Neutrophil (primary cell): ENCODE data around the gene SLC6A12.

ENCODE experiments used
- H3K27ac ChIP-seq: fragments of 200-600 bp; sonication (generic); 2 replicates; pipeline ENCODE4 v1.5.1; 2016; ENCODE audit warnings: mild to moderate bottlenecking, moderate library complexity
- H3K27me3 ChIP-seq: fragments of 200-600 bp; sonication (generic); 2 replicates; pipeline ENCODE4 v1.6.0; 2016; ENCODE audit warnings: mild to moderate bottlenecking
- H3K36me3 ChIP-seq: fragments of 200-600 bp; sonication (generic); 2 replicates; pipeline ENCODE4 v1.5.1; 2017
- H3K4me1 ChIP-seq, 2 experiments: fragments of 200-600 bp in 1 of 2; sonication (generic) in 1 of 2; 1 replicate in 1 of 2; 2 replicates in 1 of 2; pipeline versions ENCODE4 v1.5.1 to v1.6.1; 2013 to 2016; ENCODE audit warnings: low read depth in 1 of 2, low read length in 1 of 2, mild to moderate bottlenecking in 1 of 2, moderate library complexity in 1 of 2; ENCODE audit not compliant: control insufficient read depth in 1 of 2, insufficient read depth in 1 of 2
- H3K4me3 ChIP-seq, 2 experiments: fragments of 200-600 bp in 1 of 2; sonication (generic) in 1 of 2; 1 replicate in 1 of 2; 2 replicates in 1 of 2; pipeline ENCODE4 v1.5.1; 2013 to 2016; ENCODE audit warnings: low read depth in 1 of 2, low read length in 1 of 2, mild to moderate bottlenecking in 1 of 2, moderate library complexity in 1 of 2
- H3K9me3 ChIP-seq: fragments of 200-600 bp; sonication (generic); 2 replicates; pipeline ENCODE4 v1.5.1; 2016
- TF ChIP-seq, protein P1 (sequence below): fragments of 200-600 bp; sonication (generic); IDR thresholded peaks from 2 replicates; pipeline ENCODE4 v1.5.1; 2016; ENCODE audit warnings: antibody characterized with exemption

Gene SLC6A12

DNA sequence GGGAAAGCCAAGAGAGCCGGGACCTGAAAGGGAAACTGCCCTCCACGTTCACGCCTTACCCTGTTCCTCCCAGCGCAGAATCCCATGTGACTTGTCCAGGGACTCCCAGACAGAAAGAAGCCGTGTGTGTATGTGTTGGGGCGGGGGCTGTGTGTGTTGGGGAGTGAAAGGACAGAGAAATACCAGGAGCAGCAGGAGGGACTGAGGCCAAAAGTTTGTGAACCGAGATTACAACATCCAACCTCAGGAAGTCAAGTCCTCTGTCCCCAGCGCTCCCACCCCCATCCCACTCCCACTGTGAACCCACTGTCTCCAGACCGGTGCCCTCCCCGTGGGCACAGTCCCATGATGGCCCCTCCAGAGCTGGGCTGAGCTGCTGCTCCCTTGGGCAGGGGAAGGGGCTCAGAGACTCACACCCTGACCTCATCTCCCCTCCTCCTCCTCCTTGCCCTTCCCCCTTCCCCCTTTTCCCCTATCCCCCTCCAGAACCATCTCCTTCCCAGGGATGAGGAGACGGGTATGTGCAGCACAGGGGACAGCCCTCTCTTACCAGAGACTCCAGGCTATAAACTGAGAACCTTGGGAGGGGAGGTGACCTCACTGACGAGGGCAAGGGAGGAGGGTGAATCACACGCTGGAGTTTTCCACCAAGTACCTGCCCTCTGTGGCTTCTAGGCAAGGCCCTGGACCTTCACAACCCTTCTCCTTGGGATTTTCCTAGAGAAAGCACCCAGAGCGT is at the start of gene SLC6A12:
SLC6A12 (minus strand) TSS at position 155 of the 739 bp plus-strand sequence. CDS start 4,171 bp downstream, outside the sequence.
- no peaks in the 10 kb centered on the region for H3K36me3 ChIP-seq
- H3K4me3 ChIP-seq = peak within 1 kb of the TSS; percentile 13 to 43
- H3K27me3 ChIP-seq = peaks cover 31% of the 10 kb centered on the region
- peak within 1 kb of the TSS; percentile 80 for H3K27ac ChIP-seq
- peaks cover 9 to 38% of the 10 kb centered on the region in 2 experiments for H3K4me1 ChIP-seq
- TF ChIP-seq, protein P1, sequence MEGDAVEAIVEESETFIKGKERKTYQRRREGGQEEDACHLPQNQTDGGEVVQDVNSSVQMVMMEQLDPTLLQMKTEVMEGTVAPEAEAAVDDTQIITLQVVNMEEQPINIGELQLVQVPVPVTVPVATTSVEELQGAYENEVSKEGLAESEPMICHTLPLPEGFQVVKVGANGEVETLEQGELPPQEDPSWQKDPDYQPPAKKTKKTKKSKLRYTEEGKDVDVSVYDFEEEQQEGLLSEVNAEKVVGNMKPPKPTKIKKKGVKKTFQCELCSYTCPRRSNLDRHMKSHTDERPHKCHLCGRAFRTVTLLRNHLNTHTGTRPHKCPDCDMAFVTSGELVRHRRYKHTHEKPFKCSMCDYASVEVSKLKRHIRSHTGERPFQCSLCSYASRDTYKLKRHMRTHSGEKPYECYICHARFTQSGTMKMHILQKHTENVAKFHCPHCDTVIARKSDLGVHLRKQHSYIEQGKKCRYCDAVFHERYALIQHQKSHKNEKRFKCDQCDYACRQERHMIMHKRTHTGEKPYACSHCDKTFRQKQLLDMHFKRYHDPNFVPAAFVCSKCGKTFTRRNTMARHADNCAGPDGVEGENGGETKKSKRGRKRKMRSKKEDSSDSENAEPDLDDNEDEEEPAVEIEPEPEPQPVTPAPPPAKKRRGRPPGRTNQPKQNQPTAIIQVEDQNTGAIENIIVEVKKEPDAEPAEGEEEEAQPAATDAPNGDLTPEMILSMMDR = no peak
- H3K9me3 ChIP-seq = no peaks in the 10 kb centered on the region

DNA sequence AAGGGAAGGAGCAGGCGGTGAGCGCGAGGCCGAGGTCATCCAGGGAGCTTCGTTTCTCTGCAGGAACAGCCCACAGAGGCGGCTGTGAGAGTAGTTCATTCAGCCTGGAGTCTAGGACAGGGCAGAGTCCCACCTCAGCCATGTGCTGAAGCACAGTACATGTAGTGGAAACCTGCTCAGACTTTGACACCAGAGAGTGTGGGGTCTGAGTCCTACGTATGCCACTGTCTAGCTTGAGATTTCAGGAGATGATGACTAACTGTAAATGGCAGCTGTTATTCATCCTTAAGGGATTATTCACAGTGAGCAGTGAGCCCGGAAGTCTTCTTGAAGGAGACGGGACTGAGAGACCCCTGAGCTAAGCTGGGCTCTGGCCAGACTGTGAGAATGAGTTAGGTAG is 49.6 kb upstream of the SLC6A12 start:
- Histone ChIP-seq H3K27ac (no peak overlapping the region), H3K4me3 (no peak overlapping the region), H3K27me3 (peaks cover 70% of the 10 kb centered on the region), H3K9me3 (no peaks in the 10 kb centered on the region), H3K36me3 (no peaks in the 10 kb centered on the region), H3K4me1 (no peaks in the 10 kb centered on the region)
- TF ChIP-seq, protein P1 = no peak

DNA sequence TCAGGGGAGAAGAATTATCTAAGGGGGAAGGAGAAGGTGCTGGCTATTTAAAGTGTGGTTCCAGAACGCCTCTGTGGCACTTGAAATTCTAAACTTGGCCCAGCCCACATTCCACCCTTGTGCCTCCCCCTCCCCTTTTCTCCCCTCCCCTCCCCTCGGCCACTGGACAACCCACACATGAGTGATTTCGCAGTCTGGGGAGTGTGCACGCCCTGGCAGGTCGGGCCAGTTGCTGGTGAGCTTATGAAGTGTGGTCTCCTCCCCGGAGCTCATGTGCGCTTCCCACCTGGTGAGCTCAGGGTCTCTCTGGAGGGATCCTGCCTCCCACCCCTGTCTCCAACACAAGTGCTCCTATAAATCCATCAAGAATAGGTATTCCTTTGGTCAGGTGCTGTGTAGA is 48.9 kb upstream of the SLC6A12 start, which contains the start of gene SLC6A13:
SLC6A13 (minus strand) TSS at position 20 of the 400 bp plus-strand sequence. CDS start 2,784 bp downstream, outside the sequence.
- no peaks in the 10 kb centered on the region for H3K9me3 ChIP-seq
- H3K27ac ChIP-seq = no peak within 1 kb of the TSS
- TF ChIP-seq, protein P1 = no peak

DNA sequence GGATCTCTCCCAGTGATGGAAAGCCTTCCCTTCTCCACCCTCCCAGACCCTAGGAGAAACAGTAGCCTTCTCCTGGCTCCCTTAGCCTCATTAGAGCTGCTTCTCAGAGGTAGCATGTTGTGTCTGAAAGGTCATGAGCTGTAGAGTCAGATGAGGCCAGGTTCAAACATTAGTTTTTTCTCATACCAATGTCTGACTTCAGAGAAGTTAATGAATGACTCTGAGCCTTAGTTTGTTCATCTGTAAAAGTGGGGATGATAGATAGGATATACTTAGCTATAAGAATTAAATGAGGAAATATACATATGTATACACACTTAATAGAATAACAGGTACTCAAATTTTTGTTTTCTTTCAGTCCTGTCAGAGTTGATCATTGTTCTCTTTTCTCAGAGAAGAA is 48.2 kb upstream of the SLC6A12 start:
- Histone ChIP-seq H3K27me3 (peaks cover 70% of the 10 kb centered on the region), H3K4me1 (no peaks in the 10 kb centered on the region), H3K36me3 (no peaks in the 10 kb centered on the region), H3K9me3 (no peaks in the 10 kb centered on the region), H3K27ac (no peak overlapping the region), H3K4me3 (no peak overlapping the region)
- TF ChIP-seq, protein P1 = no peak

More for the DNA sequence above, 48.9 kb upstream of the SLC6A12 start, which contains the start of gene SLC6A13:
- Histone ChIP-seq H3K4me3 (no peak within 1 kb of the TSS), H3K4me1 (no peaks in the 10 kb centered on the region), H3K36me3 (no peaks in the 10 kb centered on the region), H3K27me3 (peaks cover 70% of the 10 kb centered on the region)

DNA sequence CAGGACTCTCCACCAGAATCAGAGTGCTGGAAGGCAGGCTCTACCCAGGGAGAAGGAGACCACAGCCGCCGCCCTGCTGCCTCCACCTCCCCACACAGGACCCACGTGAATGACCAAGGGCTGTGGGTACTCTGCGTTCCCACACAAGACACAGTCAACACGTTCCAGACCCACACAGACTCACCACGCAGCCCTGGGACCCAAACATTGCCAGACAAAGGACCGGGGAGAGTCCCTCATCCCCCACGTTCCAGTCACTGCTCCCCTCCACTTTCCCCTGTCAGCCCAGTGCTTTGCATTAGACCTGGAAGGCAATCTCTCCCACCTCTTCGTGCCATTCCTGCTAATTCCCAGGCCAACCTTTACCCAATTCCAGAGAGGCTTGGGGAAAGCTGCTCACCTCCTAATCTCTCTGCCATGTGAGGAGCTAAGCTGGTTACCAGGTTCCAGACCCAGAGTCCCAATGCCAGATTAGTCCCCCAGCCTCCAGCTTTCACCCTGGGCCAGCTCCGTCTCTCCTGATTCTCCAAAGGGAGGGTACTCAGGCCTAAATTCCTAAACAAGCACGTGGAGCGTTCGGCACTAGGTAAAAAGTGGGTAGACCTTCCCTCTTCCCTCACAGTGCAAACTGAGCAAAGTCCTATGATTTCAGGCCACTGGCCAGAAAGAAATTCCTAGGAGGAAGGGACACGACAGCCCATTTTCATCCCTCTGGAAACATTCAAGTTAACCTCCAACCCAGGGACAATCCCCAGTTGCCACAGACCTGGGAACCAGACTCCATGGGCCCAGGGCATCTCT is 43.8 kb upstream of the SLC6A12 start:
- Histone ChIP-seq H3K9me3 (no peaks in the 10 kb centered on the region), H3K36me3 (no peaks in the 10 kb centered on the region), H3K4me3 (no peak overlapping the region), H3K27me3 (peaks cover 72% of the 10 kb centered on the region), H3K4me1 (no peaks in the 10 kb centered on the region), H3K27ac (no peak overlapping the region)
- TF ChIP-seq, protein P1 = no peak
